Astrocyte (in vitro differentiated cells and primary cell): ENCODE measurements around the gene TRIO. TPM values are rescaled to one million over a fixed set of nuclear protein-coding genes. Genes with fewer than 3 reads are reported as not detected.
A peak's percentile ranks its signal among the peaks of the same experiment; 100 is the strongest.

Experiments used
- DNase-seq: peaks from one replicate; pipeline ENCODE4 v3.0.0-alpha.2; 2010; ENCODE audit warnings: low read depth
- FAIRE-seq: peaks from 2 replicates; lab custom pipeline; 2011; peaks lifted over from hg19 to GRCh38; lab: Jason Lieb, UNC
- H2AFZ ChIP-seq: 2 replicates; pipeline ENCODE4 v1.6.0; 2012; ENCODE audit warnings: low read depth, low read length, inconsistent platforms
- H3K27ac ChIP-seq: 2 replicates; pipeline ENCODE4 v1.5.1; 2011; ENCODE audit warnings: low read depth, low read length, inconsistent platforms
- H3K27me3 ChIP-seq: 2 replicates; pipeline ENCODE4 v1.6.0; 2011; ENCODE audit warnings: low read length, inconsistent platforms; ENCODE audit not compliant: insufficient read depth
- H3K36me3 ChIP-seq: 2 replicates; pipeline ENCODE4 v1.5.1; 2011; ENCODE audit warnings: low read length, inconsistent platforms; ENCODE audit not compliant: insufficient read depth
- H3K4me1 ChIP-seq: 2 replicates; pipeline ENCODE4 v1.5.1; 2011; ENCODE audit warnings: low read length, inconsistent platforms; ENCODE audit not compliant: insufficient read depth
- H3K4me2 ChIP-seq: 2 replicates; pipeline ENCODE4 v1.6.0; 2012; ENCODE audit warnings: low read length, inconsistent platforms
- H3K4me3 ChIP-seq: 2 replicates; pipeline ENCODE4 v1.5.1; 2011; ENCODE audit warnings: low read depth, mild to moderate bottlenecking, low read length, inconsistent platforms; ENCODE audit not compliant: insufficient read depth
- H3K79me2 ChIP-seq: 2 replicates; pipeline ENCODE4 v1.6.0; 2012; ENCODE audit warnings: mild to moderate bottlenecking, low read length, inconsistent platforms; ENCODE audit not compliant: insufficient read depth
- H3K9ac ChIP-seq: 2 replicates; pipeline ENCODE4 v1.6.0; 2012; ENCODE audit warnings: mild to moderate bottlenecking, low read length, inconsistent platforms
- H3K9me3 ChIP-seq: 2 replicates; pipeline ENCODE4 v1.5.1; 2012; ENCODE audit warnings: low read depth, mild to moderate bottlenecking, low read length, inconsistent platforms; ENCODE audit not compliant: insufficient read depth
- H4K20me1 ChIP-seq: 2 replicates; pipeline ENCODE4 v1.6.0; 2012; ENCODE audit warnings: low read length, inconsistent platforms; ENCODE audit not compliant: insufficient read depth
- H3K27ac Mint-ChIP-seq: one replicate; pipeline ENCODE4 v1.8.0; 2021; ENCODE audit warnings: mild to moderate bottlenecking, mixed read lengths; ENCODE audit not compliant: unreplicated experiment
- H3K27me3 Mint-ChIP-seq: one replicate; pipeline ENCODE4 v1.8.0; 2021; ENCODE audit warnings: low read depth, mixed read lengths; ENCODE audit not compliant: unreplicated experiment
- H3K36me3 Mint-ChIP-seq: one replicate; pipeline ENCODE4 v1.8.0; 2021; ENCODE audit warnings: low read depth, mixed read lengths; ENCODE audit not compliant: unreplicated experiment
- H3K4me1 Mint-ChIP-seq: one replicate; pipeline ENCODE4 v1.8.0; 2021; ENCODE audit warnings: low read depth, mixed read lengths; ENCODE audit not compliant: unreplicated experiment
- H3K4me3 Mint-ChIP-seq: one replicate; pipeline ENCODE4 v1.8.0; 2021; ENCODE audit warnings: mild to moderate bottlenecking, moderate library complexity, mixed read lengths; ENCODE audit not compliant: unreplicated experiment
- H3K9me3 Mint-ChIP-seq: one replicate; pipeline ENCODE4 v1.8.0; 2021; ENCODE audit warnings: mild to moderate bottlenecking, mixed read lengths; ENCODE audit not compliant: unreplicated experiment
- CTCF ChIP-seq: IDR thresholded peaks from 2 replicates; pipeline ENCODE4 v1.5.1; 2011; ENCODE audit warnings: low read depth, mild to moderate bottlenecking, inconsistent platforms, low read length, moderate library complexity; ENCODE audit not compliant: insufficient read depth
- EZH2 ChIP-seq: IDR thresholded peaks from 2 replicates; pipeline ENCODE4 v1.6.1; 2012; ENCODE audit warnings: mild to moderate bottlenecking, low read length, inconsistent platforms; ENCODE audit not compliant: insufficient read depth
- total RNA-seq: library from RNA; stranded (reverse); gene quantifications from 2 replicates; pipeline ENCODE4 v1.2.1, GENCODE V29; 2021

TRIO gene
- total RNA-seq, 1 donor from 2014 or later, result 347 TPM

GRCh38 chr5:14460844-14461398 is 317.8 kb downstream of the TRIO start:
- Histone ChIP-seq H3K27ac (no peak overlapping the region), H3K36me3 (peaks cover 64% of the 10 kb centered on the region), H3K4me1 (peaks cover 10% of the 10 kb centered on the region), H3K9me3 (no peaks in the 10 kb centered on the region), H3K27me3 (no peaks in the 10 kb centered on the region), H3K9ac (no peak overlapping the region), H3K79me2 (peaks cover 95% of the 10 kb centered on the region), H3K4me2 (no peak overlapping the region), H4K20me1 (peaks cover 84% of the 10 kb centered on the region), H2AFZ (no peak overlapping the region), H3K4me3 (no peak overlapping the region)
- TF ChIP-seq EZH2 (no peak), CTCF (no peak)
- H3K4me3 Mint-ChIP-seq, result no peak overlapping the region
- peaks cover 41% of the 10 kb centered on the region for H3K4me1 Mint-ChIP-seq
- FAIRE-seq, result no peak
- DNase-seq, result no peak
- H3K36me3 Mint-ChIP-seq, result peaks cover 27% of the 10 kb centered on the region
- no peak overlapping the region for H3K27ac Mint-ChIP-seq
- H3K27me3 Mint-ChIP-seq, result no peaks in the 10 kb centered on the region
- H3K9me3 Mint-ChIP-seq, result no peaks in the 10 kb centered on the region

GRCh38 chr5:14462681-14463080 is 319.5 kb downstream of the TRIO start:
- no peak overlapping the region for H3K27ac Mint-ChIP-seq
- H3K9ac ChIP-seq, result no peak overlapping the region
- no peaks in the 10 kb centered on the region for H3K27me3 Mint-ChIP-seq
- peaks cover 14% of the 10 kb centered on the region for H3K4me1 ChIP-seq
- H3K4me1 Mint-ChIP-seq, result peaks cover 37% of the 10 kb centered on the region
- FAIRE-seq (no peak), DNase-seq (no peak)
- no peaks in the 10 kb centered on the region for H3K9me3 ChIP-seq
- H3K27me3 ChIP-seq, result no peaks in the 10 kb centered on the region
- H3K36me3 Mint-ChIP-seq, result peaks cover 31% of the 10 kb centered on the region
- H3K36me3 ChIP-seq, result peaks cover 80% of the 10 kb centered on the region
- H3K27ac ChIP-seq, result no peak overlapping the region
- H3K4me3 Mint-ChIP-seq, result no peak overlapping the region
- no peaks in the 10 kb centered on the region for H3K9me3 Mint-ChIP-seq
- no peak overlapping the region for H2AFZ ChIP-seq
- no peak overlapping the region for H3K4me3 ChIP-seq
- H4K20me1 ChIP-seq, result peaks cover 85% of the 10 kb centered on the region
- TF ChIP-seq CTCF (no peak), EZH2 (no peak)
- H3K79me2 ChIP-seq, result peaks cover 90% of the 10 kb centered on the region
- H3K4me2 ChIP-seq, result no peak overlapping the region

- Mint-ChIP-seq H3K4me1 (peaks cover 27% of the 10 kb centered on the region), H3K27ac (no peak overlapping the region), H3K9me3 (no peaks in the 10 kb centered on the region), H3K36me3 (peaks cover 28% of the 10 kb centered on the region), H3K4me3 (no peak overlapping the region), H3K27me3 (no peaks in the 10 kb centered on the region)
- no peak for TF ChIP-seq CTCF
- no peak for TF ChIP-seq EZH2
- peak overlapping the region; percentile 46 for H3K27ac ChIP-seq
- H3K79me2 ChIP-seq, result peaks cover 86% of the 10 kb centered on the region
- H3K36me3 ChIP-seq, result peaks cover 89% of the 10 kb centered on the region
- no peak overlapping the region for H3K4me2 ChIP-seq
- H3K9me3 ChIP-seq, result no peaks in the 10 kb centered on the region
- H3K4me3 ChIP-seq, result no peak overlapping the region
- peaks cover 15% of the 10 kb centered on the region for H3K4me1 ChIP-seq
- FAIRE-seq (no peak), DNase-seq (peak; percentile 73)
- H3K27me3 ChIP-seq, result no peaks in the 10 kb centered on the region
- H4K20me1 ChIP-seq, result peaks cover 84% of the 10 kb centered on the region
- no peak overlapping the region for H2AFZ ChIP-seq
- H3K9ac ChIP-seq, result peak overlapping the region; percentile 34
Measured at GRCh38 chr5:14463629-14464028, 320.5 kb downstream of the TRIO start.
